NCI-H748 (cell line): Measurements from ENCODE around the gene TXNL4A.

Experiments used
- DNase-seq: peaks from one replicate; lab custom pipeline; 2025; ENCODE audit not compliant: unreplicated experiment; lab: John Stamatoyannopoulos, UW

The TXNL4A gene

GRCh38 chr18:79936641-79937040 is 51.7 kb downstream of the TXNL4A start:
- no peak for DNase-seq

GRCh38 chr18:79935925-79936324 is 52.4 kb downstream of the TXNL4A start:
- DNase-seq: no peak

GRCh38 chr18:79935499-79935898 is 52.9 kb downstream of the TXNL4A start:
- DNase-seq: no peak

- no peak for DNase-seq
Measured at GRCh38 chr18:79935098-79935480, 53.3 kb downstream of the TXNL4A start.

- DNase-seq: no peak
Measured at GRCh38 chr18:79934311-79935097, 53.9 kb downstream of the TXNL4A start.

DNA sequence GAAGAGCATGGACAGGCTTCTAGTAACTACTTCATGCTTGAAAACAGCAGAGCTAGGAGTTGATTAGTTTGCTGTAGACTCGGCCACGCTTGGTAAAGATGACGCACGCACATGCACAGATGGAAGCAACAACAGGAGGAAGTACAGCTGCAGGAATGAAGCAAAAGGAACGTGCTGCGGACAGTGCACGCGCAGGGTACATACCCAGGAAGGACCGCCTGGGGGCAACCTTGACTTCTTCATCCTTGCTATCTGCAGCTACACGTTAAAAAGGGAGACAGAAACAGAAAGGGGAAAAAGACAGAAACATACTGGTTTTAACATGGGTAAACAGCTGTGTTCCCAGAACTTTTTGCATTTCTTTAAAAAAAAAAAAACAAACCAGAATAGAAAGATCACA is 54.6 kb downstream of the TXNL4A start:
- no peak for DNase-seq

- no peak for DNase-seq
Measured at GRCh38 chr18:79932907-79933306, 55.5 kb downstream of the TXNL4A start.

GRCh38 chr18:79931475-79931874 is 56.9 kb downstream of the TXNL4A start:
- no peak for DNase-seq

- no peak for DNase-seq
Measured at GRCh38 chr18:79930020-79930642, 58.2 kb downstream of the TXNL4A start.

GRCh38 chr18:79928563-79928960 is 59.8 kb downstream of the TXNL4A start:
- DNase-seq: no peak

- no peak for DNase-seq
Measured at GRCh38 chr18:79927607-79928562, 60.5 kb downstream of the TXNL4A start.

GRCh38 chr18:79926715-79927606 is 61.4 kb downstream of the TXNL4A start:
- no peak for DNase-seq

DNA sequence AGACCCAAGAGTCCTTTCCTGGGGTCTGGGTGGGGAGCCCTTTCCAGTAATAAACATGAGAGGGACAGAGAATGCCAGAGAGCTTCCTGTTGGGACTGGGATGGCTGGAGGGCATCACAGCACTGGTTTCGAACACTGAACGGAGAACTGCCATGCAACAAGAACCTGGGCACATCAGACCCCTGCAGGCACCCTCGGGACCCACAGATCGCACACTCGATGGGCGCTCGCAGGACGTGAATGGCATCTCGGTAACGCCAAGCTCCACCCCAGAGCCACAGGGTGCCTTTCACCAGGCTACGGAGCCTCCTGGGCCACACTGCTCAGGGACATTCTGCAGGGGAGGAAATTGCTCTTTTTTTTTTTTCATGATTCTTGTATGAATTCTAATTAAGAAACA is 62.1 kb downstream of the TXNL4A start:
- no peak for DNase-seq

GRCh38 chr18:79924814-79925731 is 63.3 kb downstream of the TXNL4A start:
- no peak for DNase-seq

- DNase-seq: no peak
Measured at GRCh38 chr18:79923896-79924585, 64.3 kb downstream of the TXNL4A start.

DNA sequence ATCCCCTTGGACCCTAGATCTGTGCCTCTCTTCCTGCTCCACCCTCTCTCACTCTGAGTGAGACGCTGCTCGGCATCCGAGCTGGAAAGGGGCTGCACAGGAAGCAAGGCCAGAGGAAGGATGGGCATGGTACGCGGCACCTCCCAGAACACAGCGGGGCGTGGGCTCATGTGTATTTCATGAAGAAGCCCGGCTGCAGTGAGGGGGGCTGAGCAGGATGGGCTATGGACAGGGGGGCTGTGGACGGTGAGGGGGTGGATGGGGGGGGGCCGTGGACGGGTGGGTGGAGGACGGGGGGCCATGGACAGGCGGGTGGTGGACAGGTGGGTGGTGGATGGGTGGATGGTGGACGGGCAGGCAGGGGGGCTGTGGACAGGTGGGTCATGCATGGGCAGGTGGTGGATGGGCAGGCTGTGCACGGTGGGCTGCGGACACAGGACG is 65.4 kb downstream of the TXNL4A start:
- no peak for DNase-seq

- no peak for DNase-seq
Measured at GRCh38 chr18:79921984-79922965, 66.1 kb downstream of the TXNL4A start.
